ENCODE measurements around the gene RIMBP2. TPM values are rescaled to one million over a fixed set of nuclear protein-coding genes. Genes with fewer than 3 reads are reported as not detected.

RIMBP2 gene
- total and polyA plus RNA-seq, 4 donors, result 0.05 to 2.9 (median 0.95) TPM

GRCh38 chr12:130595566-130595965, 120.5 kb downstream of the RIMBP2 start:
- 82 to 89% methylated on average over 9 of the region's 9 CpGs for WGBS, 2 donors
- Histone ChIP-seq H3K27me3 (ENCODE audit: control insufficient read depth in 3 of 3, insufficient read depth in 3 of 3, low read length in 2 of 3) (no peaks in the 10 kb centered on the region), H3K4me3 (no peak overlapping the region), H3K9ac (ENCODE audit: insufficient read depth in 1 of 2, low read length in 2 of 2) (no peak overlapping the region), H3K36me3 (ENCODE audit: control insufficient read depth in 4 of 4, insufficient read depth in 4 of 4, low read length in 4 of 4) (no peaks in the 10 kb centered on the region), H3K27ac (ENCODE audit: low read depth in 1 of 2, low read length in 1 of 2) (no peak overlapping the region), H3K9me3 (ENCODE audit: control insufficient read depth in 4 of 4, insufficient read depth in 3 of 4, low read length in 3 of 4) (peaks cover 0 to 4% (median 0%) of the 10 kb centered on the region in 4 donors), H3K4me1 (ENCODE audit: control insufficient read depth in 5 of 5, insufficient read depth in 5 of 5, low read length in 5 of 5) (no peaks in the 10 kb centered on the region)
- no peak for TF ChIP-seq CTCF (IDR thresholded peaks at IDR 0.05; ENCODE audit: control extremely low read depth, extremely low read depth)
- DNase-seq (no peak), ATAC-seq (ENCODE audit: insufficient read depth, low FRiP score) (no peak)

GRCh38 chr12:130593056-130593455, 123.0 kb downstream of the RIMBP2 start:
- 72 to 84% methylated on average over 11 of the region's 11 CpGs for WGBS, 2 donors
- H3K27ac ChIP-seq (ENCODE audit: low read depth in 1 of 2, low read length in 1 of 2), result no peak overlapping the region
- no peaks in the 10 kb centered on the region for H3K4me1 ChIP-seq (ENCODE audit: control insufficient read depth in 5 of 5, insufficient read depth in 5 of 5, low read length in 5 of 5)
- no peaks in the 10 kb centered on the region for H3K36me3 ChIP-seq (ENCODE audit: control insufficient read depth in 4 of 4, insufficient read depth in 4 of 4, low read length in 4 of 4)
- ATAC-seq (ENCODE audit: insufficient read depth, low FRiP score), result no peak
- TF ChIP-seq CTCF (IDR thresholded peaks at IDR 0.05; ENCODE audit: control extremely low read depth, extremely low read depth), result no peak
- H3K4me3 ChIP-seq, result no peak overlapping the region
- peaks cover 0 to 4% (median 0%) of the 10 kb centered on the region in 4 donors for H3K9me3 ChIP-seq (ENCODE audit: control insufficient read depth in 4 of 4, insufficient read depth in 3 of 4, low read length in 3 of 4)
- DNase-seq, result no peak
- H3K27me3 ChIP-seq (ENCODE audit: control insufficient read depth in 3 of 3, insufficient read depth in 3 of 3, low read length in 2 of 3), result no peaks in the 10 kb centered on the region
- no peak overlapping the region for H3K9ac ChIP-seq (ENCODE audit: insufficient read depth in 1 of 2, low read length in 2 of 2)

GRCh38 chr12:130592641-130593040, 123.5 kb downstream of the RIMBP2 start:
- 89 to 95% methylated on average over 23 of the region's 23 CpGs for WGBS, 2 donors
- ATAC-seq (ENCODE audit: insufficient read depth, low FRiP score) (no peak), DNase-seq (no peak)
- no peak overlapping the region for H3K9ac ChIP-seq (ENCODE audit: insufficient read depth in 1 of 2, low read length in 2 of 2)
- H3K27ac ChIP-seq (ENCODE audit: low read depth in 1 of 2, low read length in 1 of 2), result no peak overlapping the region
- no peaks in the 10 kb centered on the region for H3K4me1 ChIP-seq (ENCODE audit: control insufficient read depth in 5 of 5, insufficient read depth in 5 of 5, low read length in 5 of 5)
- no peak overlapping the region for H3K4me3 ChIP-seq
- H3K36me3 ChIP-seq (ENCODE audit: control insufficient read depth in 4 of 4, insufficient read depth in 4 of 4, low read length in 4 of 4), result no peaks in the 10 kb centered on the region
- H3K27me3 ChIP-seq (ENCODE audit: control insufficient read depth in 3 of 3, insufficient read depth in 3 of 3, low read length in 2 of 3), result no peaks in the 10 kb centered on the region
- TF ChIP-seq CTCF (IDR thresholded peaks at IDR 0.05; ENCODE audit: control extremely low read depth, extremely low read depth), result no peak
- H3K9me3 ChIP-seq (ENCODE audit: control insufficient read depth in 4 of 4, insufficient read depth in 3 of 4, low read length in 3 of 4), result peaks cover 0 to 7% (median 0%) of the 10 kb centered on the region in 4 donors

GRCh38 chr12:130591736-130592135, 124.4 kb downstream of the RIMBP2 start:
- Histone ChIP-seq H3K4me3 (no peak overlapping the region), H3K27ac (ENCODE audit: low read depth in 1 of 2, low read length in 1 of 2) (no peak overlapping the region), H3K4me1 (ENCODE audit: control insufficient read depth in 5 of 5, insufficient read depth in 5 of 5, low read length in 5 of 5) (no peaks in the 10 kb centered on the region), H3K9ac (ENCODE audit: insufficient read depth in 1 of 2, low read length in 2 of 2) (no peak overlapping the region), H3K36me3 (ENCODE audit: control insufficient read depth in 4 of 4, insufficient read depth in 4 of 4, low read length in 4 of 4) (no peaks in the 10 kb centered on the region), H3K9me3 (ENCODE audit: control insufficient read depth in 4 of 4, insufficient read depth in 3 of 4, low read length in 3 of 4) (peaks cover 0 to 7% (median 0%) of the 10 kb centered on the region in 4 donors), H3K27me3 (ENCODE audit: control insufficient read depth in 3 of 3, insufficient read depth in 3 of 3, low read length in 2 of 3) (no peaks in the 10 kb centered on the region)
- WGBS, 2 donors, result 68 to 85% methylated on average over 9 of the region's 9 CpGs
- DNase-seq, result no peak
- TF ChIP-seq CTCF (IDR thresholded peaks at IDR 0.05; ENCODE audit: control extremely low read depth, extremely low read depth), result no peak
- no peak for ATAC-seq (ENCODE audit: insufficient read depth, low FRiP score)

All from lung (tissue), 12 donors.